Measurements from ENCODE around the gene PRKCA.

Gene PRKCA

GRCh38 chr17:66584927-66585326, 282.5 kb downstream of the PRKCA start:
- DNase-seq (ENCODE audit: insufficient read length) (no peak), FAIRE-seq (no peak)
- TF ChIP-seq POLR2A (IDR thresholded peaks at IDR 0.05; ENCODE audit: low read depth, low read length) (no peak), POLR2AphosphoS5 (IDR thresholded peaks at IDR 0.05; ENCODE audit: low read depth, low read length) (no peak), TAF1 (IDR thresholded peaks at IDR 0.05; ENCODE audit: borderline replicate concordance, low read depth, low read length) (no peak)

DNA sequence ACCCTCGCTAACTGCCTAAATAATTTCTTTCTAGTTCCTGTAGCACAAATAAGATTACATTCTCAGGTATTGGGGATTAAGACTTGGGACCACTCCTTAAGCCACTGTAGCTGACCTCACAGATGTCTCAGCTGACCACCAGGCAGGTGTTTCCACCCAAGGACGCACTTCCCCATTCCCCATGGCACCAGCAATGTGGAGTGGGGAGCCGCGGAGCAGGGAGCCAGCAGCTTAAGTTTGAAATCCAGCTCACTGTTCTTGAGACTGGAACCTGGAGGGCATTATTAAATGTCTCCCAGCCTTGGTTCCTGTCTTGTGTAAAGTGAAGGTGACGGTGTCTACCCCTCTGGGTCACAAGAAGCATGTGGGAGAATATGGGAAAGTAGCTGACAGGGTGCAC, 283.1 kb downstream of the PRKCA start:
- DNase-seq (ENCODE audit: insufficient read length) (no peak), FAIRE-seq (no peak)
- no peak for TF ChIP-seq TAF1 (IDR thresholded peaks at IDR 0.05; ENCODE audit: borderline replicate concordance, low read depth, low read length)
- no peak for TF ChIP-seq POLR2A (IDR thresholded peaks at IDR 0.05; ENCODE audit: low read depth, low read length)
- TF ChIP-seq POLR2AphosphoS5 (IDR thresholded peaks at IDR 0.05; ENCODE audit: low read depth, low read length), result no peak

- DNase-seq (ENCODE audit: insufficient read length) (no peak), FAIRE-seq (no peak)
- no peak for TF ChIP-seq POLR2AphosphoS5 (IDR thresholded peaks at IDR 0.05; ENCODE audit: low read depth, low read length)
- no peak for TF ChIP-seq TAF1 (IDR thresholded peaks at IDR 0.05; ENCODE audit: borderline replicate concordance, low read depth, low read length)
- no peak for TF ChIP-seq POLR2A (IDR thresholded peaks at IDR 0.05; ENCODE audit: low read depth, low read length)
Measured at GRCh38 chr17:66589892-66590291, 287.5 kb downstream of the PRKCA start.

DNA sequence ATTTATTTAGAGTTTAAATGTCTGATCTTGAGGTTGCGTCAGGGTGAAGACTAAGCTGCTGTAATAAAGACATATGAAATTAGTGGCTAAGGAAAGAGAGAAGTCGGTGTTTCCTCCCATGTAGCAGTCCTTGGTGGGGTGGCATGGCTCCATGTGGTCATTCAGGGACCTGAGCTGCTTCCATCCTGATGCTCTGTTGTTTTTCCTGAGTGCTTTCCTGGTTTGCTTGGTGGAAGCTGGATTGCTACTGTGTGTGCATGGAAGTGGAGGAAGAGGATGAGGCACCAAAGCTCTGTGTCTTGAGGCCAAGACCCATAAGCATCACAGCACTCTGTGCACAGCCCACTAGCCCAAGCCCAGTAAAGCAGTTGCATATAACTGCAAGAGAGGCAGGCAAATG, 290.7 kb downstream of the PRKCA start:
- DNase-seq (ENCODE audit: insufficient read length) (no peak), FAIRE-seq (no peak)
- no peak for TF ChIP-seq POLR2AphosphoS5 (IDR thresholded peaks at IDR 0.05; ENCODE audit: low read depth, low read length)
- TF ChIP-seq POLR2A (IDR thresholded peaks at IDR 0.05; ENCODE audit: low read depth, low read length), result no peak
- no peak for TF ChIP-seq TAF1 (IDR thresholded peaks at IDR 0.05; ENCODE audit: borderline replicate concordance, low read depth, low read length)

- FAIRE-seq, result no peak
- DNase-seq (ENCODE audit: insufficient read length), result no peak
- no peak for TF ChIP-seq TAF1 (IDR thresholded peaks at IDR 0.05; ENCODE audit: borderline replicate concordance, low read depth, low read length)
- TF ChIP-seq POLR2AphosphoS5 (IDR thresholded peaks at IDR 0.05; ENCODE audit: low read depth, low read length), result no peak
- TF ChIP-seq POLR2A (IDR thresholded peaks at IDR 0.05; ENCODE audit: low read depth, low read length), result no peak
Measured at GRCh38 chr17:66595893-66596292, 293.5 kb downstream of the PRKCA start.

- no peak for DNase-seq (ENCODE audit: insufficient read length)
- no peak for FAIRE-seq
- TF ChIP-seq POLR2AphosphoS5 (IDR thresholded peaks at IDR 0.05; ENCODE audit: low read depth, low read length), result no peak
Measured at GRCh38 chr17:66602659-66603384, 300.4 kb downstream of the PRKCA start.

DNA sequence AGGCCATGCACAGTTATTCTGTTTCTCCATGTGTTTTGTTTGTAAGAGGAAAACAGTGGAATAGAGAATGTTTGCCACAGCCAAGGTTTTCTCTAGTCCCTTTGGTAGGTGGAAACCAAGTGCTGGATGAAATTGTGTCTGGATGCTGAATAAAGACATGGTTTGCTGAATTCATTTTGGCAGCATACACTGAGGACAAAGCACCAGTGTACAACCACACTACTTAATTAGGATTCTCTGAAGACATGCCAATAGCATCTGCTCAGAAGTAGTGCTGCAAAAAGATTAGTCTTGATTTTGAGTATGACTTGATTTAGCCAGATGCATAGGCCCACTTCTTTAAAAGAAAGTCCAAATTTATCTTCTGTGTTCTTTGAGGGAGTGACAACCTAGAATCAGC, 302.0 kb downstream of the PRKCA start:
- no peak for DNase-seq (ENCODE audit: insufficient read length)
- TF ChIP-seq POLR2A (IDR thresholded peaks at IDR 0.05; ENCODE audit: low read depth, low read length), result no peak
- no peak for TF ChIP-seq TAF1 (IDR thresholded peaks at IDR 0.05; ENCODE audit: borderline replicate concordance, low read depth, low read length)
- no peak for FAIRE-seq

DNA sequence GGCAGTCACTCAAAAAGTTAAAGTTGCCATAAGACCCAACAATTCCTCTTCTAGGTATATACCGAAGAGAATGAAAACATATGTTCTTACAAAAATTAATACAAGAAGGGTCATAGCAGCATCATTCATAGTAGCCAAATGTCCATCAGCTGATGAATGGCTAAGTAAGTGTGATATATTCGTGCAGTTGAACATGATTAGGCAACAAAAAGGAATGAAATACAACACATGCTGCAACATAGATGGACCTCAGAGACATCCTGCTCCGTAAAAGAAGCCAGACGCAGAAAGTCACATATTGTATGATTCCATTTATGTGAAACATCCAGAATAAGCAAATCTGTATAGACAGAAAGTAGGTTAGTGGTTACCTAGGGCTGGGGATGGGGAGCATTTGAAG, 303.1 kb downstream of the PRKCA start:
- no peak for FAIRE-seq
- DNase-seq (ENCODE audit: insufficient read length), result no peak
- TF ChIP-seq POLR2A (IDR thresholded peaks at IDR 0.05; ENCODE audit: low read depth, low read length) (no peak), TAF1 (IDR thresholded peaks at IDR 0.05; ENCODE audit: borderline replicate concordance, low read depth, low read length) (no peak), POLR2AphosphoS5 (IDR thresholded peaks at IDR 0.05; ENCODE audit: low read depth, low read length) (no peak)

- no peak for DNase-seq (ENCODE audit: insufficient read length)
- FAIRE-seq, result no peak
- TF ChIP-seq TAF1 (IDR thresholded peaks at IDR 0.05; ENCODE audit: borderline replicate concordance, low read depth, low read length), result no peak
- TF ChIP-seq POLR2A (IDR thresholded peaks at IDR 0.05; ENCODE audit: low read depth, low read length), result no peak
- no peak for TF ChIP-seq POLR2AphosphoS5 (IDR thresholded peaks at IDR 0.05; ENCODE audit: low read depth, low read length)
Measured at GRCh38 chr17:66610361-66611133, 308.1 kb downstream of the PRKCA start.

DNA sequence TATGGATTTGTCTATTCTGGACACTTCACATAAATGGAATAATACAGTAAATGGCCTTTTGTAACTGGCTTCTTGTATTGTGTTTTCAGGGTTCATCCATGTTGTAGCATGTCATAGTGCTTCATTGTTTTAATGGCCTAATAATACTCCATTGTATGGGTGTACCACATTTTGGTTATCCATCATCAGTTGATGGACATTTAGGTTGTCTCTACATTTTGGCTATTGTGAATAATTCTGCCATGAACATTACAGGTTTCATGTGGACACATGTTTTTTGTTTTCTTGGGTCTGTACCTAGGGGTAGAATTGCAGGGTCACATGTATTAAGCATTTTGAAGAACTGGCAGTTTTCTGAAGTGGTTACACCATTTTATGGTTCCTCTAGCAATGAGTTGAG, 309.0 kb downstream of the PRKCA start:
- TF ChIP-seq POLR2A (IDR thresholded peaks at IDR 0.05; ENCODE audit: low read depth, low read length), result no peak
- TF ChIP-seq TAF1 (IDR thresholded peaks at IDR 0.05; ENCODE audit: borderline replicate concordance, low read depth, low read length), result no peak
- TF ChIP-seq POLR2AphosphoS5 (IDR thresholded peaks at IDR 0.05; ENCODE audit: low read depth, low read length), result no peak
- DNase-seq (ENCODE audit: insufficient read length) (no peak), FAIRE-seq (no peak)

DNA sequence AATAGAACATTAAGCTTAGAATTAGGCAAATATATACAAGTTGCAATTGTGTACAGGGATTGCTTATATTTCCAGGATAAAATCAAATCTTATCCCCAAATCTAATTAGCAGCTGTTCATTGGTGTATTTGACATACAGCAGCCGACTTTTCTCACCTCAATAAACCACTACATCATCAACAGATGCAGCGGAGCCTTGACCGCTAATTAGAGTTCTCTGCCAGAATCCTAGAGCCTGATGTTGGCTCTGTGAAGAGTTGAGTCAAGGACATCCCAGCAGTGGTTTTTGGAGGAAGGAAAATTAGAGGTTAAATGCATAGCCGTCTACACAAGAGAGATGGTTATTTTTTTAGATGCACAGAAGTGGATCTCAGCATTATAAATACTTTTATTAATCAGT, 310.6 kb downstream of the PRKCA start:
- no peak for DNase-seq (ENCODE audit: insufficient read length)
- no peak for FAIRE-seq
- TF ChIP-seq POLR2AphosphoS5 (IDR thresholded peaks at IDR 0.05; ENCODE audit: low read depth, low read length) (no peak), TAF1 (IDR thresholded peaks at IDR 0.05; ENCODE audit: borderline replicate concordance, low read depth, low read length) (no peak), POLR2A (IDR thresholded peaks at IDR 0.05; ENCODE audit: low read depth, low read length) (no peak)

DNA sequence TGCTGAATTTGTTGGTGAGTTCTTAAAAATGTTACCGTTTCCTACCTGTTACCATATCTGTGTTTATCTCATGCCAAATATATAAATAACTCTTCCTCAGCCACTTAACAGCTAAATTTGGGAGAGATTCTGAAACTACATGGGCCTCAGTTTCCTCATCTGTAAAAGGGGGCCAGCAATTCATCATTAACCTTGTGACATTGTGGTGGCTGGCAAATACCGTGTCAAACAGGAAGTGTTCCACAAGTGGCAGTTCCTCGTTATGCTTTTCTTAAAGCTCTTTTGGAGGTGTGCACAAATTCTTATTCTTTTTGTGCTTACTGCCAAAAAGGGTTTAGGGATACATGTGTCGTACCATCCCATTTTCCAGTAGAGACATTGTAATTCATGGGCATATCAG, 312.1 kb downstream of the PRKCA start:
- no peak for FAIRE-seq
- TF ChIP-seq POLR2AphosphoS5 (IDR thresholded peaks at IDR 0.05; ENCODE audit: low read depth, low read length), result no peak
- TF ChIP-seq POLR2A (IDR thresholded peaks at IDR 0.05; ENCODE audit: low read depth, low read length), result no peak
- TF ChIP-seq TAF1 (IDR thresholded peaks at IDR 0.05; ENCODE audit: borderline replicate concordance, low read depth, low read length), result no peak
- no peak for DNase-seq (ENCODE audit: insufficient read length)
